GM18507 (cell line): Measurements from ENCODE around the gene NHERF1.

Experiments
- DNase-seq: peaks from one replicate; pipeline ENCODE4 v3.0.0; 2011; ENCODE audit warnings: low read depth; ENCODE audit not compliant: insufficient read length; ENCODE audit errors: extremely low spot score
- FAIRE-seq: peaks from 2 replicates; lab custom pipeline; 2011; peaks lifted over from hg19 to GRCh38; lab: Jason Lieb, UNC

Gene NHERF1

GRCh38 chr17:74800531-74800930 is 52.1 kb downstream of the NHERF1 start:
- no peak for DNase-seq
- FAIRE-seq, result no peak

GRCh38 chr17:74801896-74802295 is 53.5 kb downstream of the NHERF1 start:
- FAIRE-seq (no peak), DNase-seq (no peak)

GRCh38 chr17:74803388-74803930 is 55.0 kb downstream of the NHERF1 start:
- no peak for FAIRE-seq
- DNase-seq, result no peak

GRCh38 chr17:74803971-74804370 is 55.5 kb downstream of the NHERF1 start:
- FAIRE-seq, result no peak
- DNase-seq, result no peak

- DNase-seq, result no peak
Observed at GRCh38 chr17:74804683-74805082, 56.3 kb downstream of the NHERF1 start.

GRCh38 chr17:74805591-74805991 is 57.2 kb downstream of the NHERF1 start:
- DNase-seq (no peak), FAIRE-seq (no peak)

More at GRCh38 chr17:74804683-74805082, 56.3 kb downstream of the NHERF1 start:
- no peak for FAIRE-seq

GRCh38 chr17:74806334-74806733 is 57.9 kb downstream of the NHERF1 start:
- DNase-seq (no peak), FAIRE-seq (no peak)

GRCh38 chr17:74807441-74807840 is 59.0 kb downstream of the NHERF1 start:
- no peak for FAIRE-seq
- no peak for DNase-seq

- DNase-seq (no peak), FAIRE-seq (no peak)
Observed at GRCh38 chr17:74807925-74808324, 59.5 kb downstream of the NHERF1 start.

GRCh38 chr17:74808714-74809430 is 60.4 kb downstream of the NHERF1 start:
- FAIRE-seq, result no peak

GRCh38 chr17:74810699-74811485 is 62.5 kb downstream of the NHERF1 start:
- DNase-seq (no peak), FAIRE-seq (no peak)

More at GRCh38 chr17:74808714-74809430, 60.4 kb downstream of the NHERF1 start:
- no peak for DNase-seq

- no peak for FAIRE-seq
- no peak for DNase-seq
Observed at GRCh38 chr17:74812109-74813009, 63.9 kb downstream of the NHERF1 start.

- no peak for FAIRE-seq
Observed at GRCh38 chr17:74814453-74814852, 66.0 kb downstream of the NHERF1 start.

GRCh38 chr17:74815067-74815466 is 66.6 kb downstream of the NHERF1 start:
- no peak for FAIRE-seq
- DNase-seq, result no peak

More at GRCh38 chr17:74814453-74814852, 66.0 kb downstream of the NHERF1 start:
- DNase-seq, result no peak

- FAIRE-seq, result no peak
- no peak for DNase-seq
Observed at GRCh38 chr17:74815550-74816370, 67.3 kb downstream of the NHERF1 start.

GRCh38 chr17:74816905-74817620 is 68.6 kb downstream of the NHERF1 start:
- DNase-seq (no peak), FAIRE-seq (no peak)

- no peak for DNase-seq
- no peak for FAIRE-seq
Observed at GRCh38 chr17:74818291-74818938, 70.0 kb downstream of the NHERF1 start.
